GM08714 (cell line): Measurements from ENCODE around the gene DDX56.
"Not testable (repeated sequence)": the region's sequence is repeated elsewhere in the genome, so short reads cannot be mapped to it uniquely, and the experiment has no call there.

Source experiments
- H3K4me3 ChIP-seq: fragments of 200-500 bp; sonication (Bioruptor generic); 2 replicates; pipeline ENCODE4 v1.5.1; 2014; ENCODE audit warnings: mild to moderate bottlenecking, low read length, inconsistent platforms
- ZNF274 ChIP-seq: IDR thresholded peaks from 2 replicates; pipeline ENCODE4 v1.6.1; 2012; ENCODE audit warnings: mild to moderate bottlenecking, low read depth, low read length

The DDX56 gene

GRCh38 chr7:44561962-44562621 lies 11.6 kb downstream of the DDX56 start:
- no peak for TF ChIP-seq ZNF274
- H3K4me3 ChIP-seq: no peak overlapping the region

- TF ChIP-seq ZNF274: no peak
- H3K4me3 ChIP-seq: no peak overlapping the region
Observed at GRCh38 chr7:44561481-44561880, 12.2 kb downstream of the DDX56 start.

- TF ChIP-seq ZNF274: no peak
- H3K4me3 ChIP-seq: no peak overlapping the region
Observed at GRCh38 chr7:44559485-44559884, 14.2 kb downstream of the DDX56 start.

GRCh38 chr7:44557485-44557884 lies 16.2 kb downstream of the DDX56 start:
- no peak for TF ChIP-seq ZNF274

GRCh38 chr7:44555350-44555749 lies 18.4 kb downstream of the DDX56 start:
- no peak for TF ChIP-seq ZNF274
- no peak overlapping the region for H3K4me3 ChIP-seq

More at GRCh38 chr7:44557485-44557884, 16.2 kb downstream of the DDX56 start:
- no peak overlapping the region for H3K4me3 ChIP-seq

GRCh38 chr7:44552473-44553005 lies 21.2 kb downstream of the DDX56 start:
- not testable (repeated sequence) for H3K4me3 ChIP-seq

- no peak overlapping the region for H3K4me3 ChIP-seq
- TF ChIP-seq ZNF274: no peak
Observed at GRCh38 chr7:44549457-44549856, 24.3 kb downstream of the DDX56 start.

GRCh38 chr7:44548893-44549292 lies 24.8 kb downstream of the DDX56 start:
- no peak for TF ChIP-seq ZNF274
- H3K4me3 ChIP-seq: no peak overlapping the region

- TF ChIP-seq ZNF274: no peak
- H3K4me3 ChIP-seq: no peak overlapping the region
Observed at GRCh38 chr7:44547536-44548231, 26.0 kb downstream of the DDX56 start.

- no peak for TF ChIP-seq ZNF274
- H3K4me3 ChIP-seq: no peak overlapping the region
Observed at GRCh38 chr7:44541876-44542610, 31.7 kb downstream of the DDX56 start.

GRCh38 chr7:44541028-44541869 lies 32.5 kb downstream of the DDX56 start, which contains the start of gene NPC1L1:
Gene NPC1L1, minus strand, starts transcription at chr7:44541330. Its CDS starts 71 bp downstream, at chr7:44541259.
- no peak within 1 kb of the TSS for H3K4me3 ChIP-seq
- no peak for TF ChIP-seq ZNF274

- TF ChIP-seq ZNF274: no peak
Observed at GRCh38 chr7:44540592-44541027, 33.1 kb downstream of the DDX56 start.

GRCh38 chr7:44539669-44540506 lies 33.8 kb downstream of the DDX56 start:
- no peak overlapping the region for H3K4me3 ChIP-seq
- no peak for TF ChIP-seq ZNF274

More at GRCh38 chr7:44540592-44541027, 33.1 kb downstream of the DDX56 start:
- no peak overlapping the region for H3K4me3 ChIP-seq
